Stimulated activated CD8-positive, alpha-beta memory T cell treated with anti-CD3 and anti-CD28 coated beads, Interleukin-2, amount 100 ng/mL, for 1 hour (primary cell): Measurements from ENCODE around the gene CREB5.

Experiments
- DNase-seq, 2 donors: peaks; one replicate each; pipeline ENCODE4 v3.0.0-alpha.2; 2020; ENCODE audit warnings: low read depth in 2 of 2

CREB5 gene

GRCh38 chr7:28643188-28643569 lies 230.9 kb downstream of the CREB5 start:
- DNase-seq = no peak

GRCh38 chr7:28643584-28644340 lies 231.4 kb downstream of the CREB5 start:
- no peak for DNase-seq

GRCh38 chr7:28645866-28646265 lies 233.5 kb downstream of the CREB5 start:
- DNase-seq = no peak

GRCh38 chr7:28646376-28647075 lies 234.2 kb downstream of the CREB5 start:
- DNase-seq = no peak

GRCh38 chr7:28647076-28647421 lies 234.7 kb downstream of the CREB5 start:
- no peak for DNase-seq

- DNase-seq = no peak
Observed at GRCh38 chr7:28649189-28649588, 236.9 kb downstream of the CREB5 start.

- DNase-seq = no peak
Observed at GRCh38 chr7:28649811-28650210, 237.5 kb downstream of the CREB5 start.

GRCh38 chr7:28654110-28654509 lies 241.8 kb downstream of the CREB5 start:
- DNase-seq = no peak

GRCh38 chr7:28656529-28656928 lies 244.2 kb downstream of the CREB5 start:
- no peak for DNase-seq

GRCh38 chr7:28658381-28658780 lies 246.1 kb downstream of the CREB5 start:
- DNase-seq = no peak

GRCh38 chr7:28660132-28660531 lies 247.8 kb downstream of the CREB5 start:
- DNase-seq = no peak

GRCh38 chr7:28661826-28662595 lies 249.7 kb downstream of the CREB5 start:
- no peak for DNase-seq

GRCh38 chr7:28666154-28666553 lies 253.8 kb downstream of the CREB5 start:
- DNase-seq = no peak

- no peak for DNase-seq
Observed at GRCh38 chr7:28668085-28668484, 255.8 kb downstream of the CREB5 start.

- DNase-seq = no peak
Observed at GRCh38 chr7:28669330-28669729, 257.0 kb downstream of the CREB5 start.

GRCh38 chr7:28671526-28671925 lies 259.2 kb downstream of the CREB5 start:
- DNase-seq = no peak

- no peak for DNase-seq
Observed at GRCh38 chr7:28672397-28672797, 260.1 kb downstream of the CREB5 start.

GRCh38 chr7:28674359-28674782 lies 262.1 kb downstream of the CREB5 start:
- no peak for DNase-seq

GRCh38 chr7:28675429-28675828 lies 263.1 kb downstream of the CREB5 start:
- DNase-seq = no peak

- DNase-seq = no peak
Observed at GRCh38 chr7:28677668-28678067, 265.4 kb downstream of the CREB5 start.

- DNase-seq = no peak
Observed at GRCh38 chr7:28678431-28678965, 266.2 kb downstream of the CREB5 start.

- DNase-seq = no peak
Observed at GRCh38 chr7:28681693-28682310, 269.5 kb downstream of the CREB5 start.
